ENCODE results near the gene MYDGF.

DNA sequence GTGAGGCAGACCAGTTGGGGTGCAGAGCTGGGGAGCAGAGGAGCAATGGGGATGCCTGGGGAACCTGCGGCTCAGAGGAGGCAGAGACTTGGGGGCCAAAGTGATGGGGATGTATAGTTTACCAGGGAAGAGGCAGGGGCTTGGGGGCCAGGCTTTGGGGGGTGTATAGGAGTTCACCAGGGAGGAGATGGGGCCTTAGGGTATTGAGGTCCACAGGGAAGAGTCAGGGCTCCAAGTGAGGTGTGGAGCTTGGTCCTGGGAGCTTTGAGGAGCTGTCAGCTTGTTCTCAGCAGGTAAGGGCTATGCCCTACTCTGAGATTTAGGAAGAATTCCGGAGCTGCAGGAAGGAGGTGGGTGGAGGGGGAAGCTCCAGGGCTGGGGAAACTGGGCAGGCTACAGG is 20.0 kb downstream of the MYDGF start:
- TF ChIP-seq, protein P1, sequence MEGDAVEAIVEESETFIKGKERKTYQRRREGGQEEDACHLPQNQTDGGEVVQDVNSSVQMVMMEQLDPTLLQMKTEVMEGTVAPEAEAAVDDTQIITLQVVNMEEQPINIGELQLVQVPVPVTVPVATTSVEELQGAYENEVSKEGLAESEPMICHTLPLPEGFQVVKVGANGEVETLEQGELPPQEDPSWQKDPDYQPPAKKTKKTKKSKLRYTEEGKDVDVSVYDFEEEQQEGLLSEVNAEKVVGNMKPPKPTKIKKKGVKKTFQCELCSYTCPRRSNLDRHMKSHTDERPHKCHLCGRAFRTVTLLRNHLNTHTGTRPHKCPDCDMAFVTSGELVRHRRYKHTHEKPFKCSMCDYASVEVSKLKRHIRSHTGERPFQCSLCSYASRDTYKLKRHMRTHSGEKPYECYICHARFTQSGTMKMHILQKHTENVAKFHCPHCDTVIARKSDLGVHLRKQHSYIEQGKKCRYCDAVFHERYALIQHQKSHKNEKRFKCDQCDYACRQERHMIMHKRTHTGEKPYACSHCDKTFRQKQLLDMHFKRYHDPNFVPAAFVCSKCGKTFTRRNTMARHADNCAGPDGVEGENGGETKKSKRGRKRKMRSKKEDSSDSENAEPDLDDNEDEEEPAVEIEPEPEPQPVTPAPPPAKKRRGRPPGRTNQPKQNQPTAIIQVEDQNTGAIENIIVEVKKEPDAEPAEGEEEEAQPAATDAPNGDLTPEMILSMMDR (conservative IDR thresholded peaks at IDR 0.05; ENCODE audit: low read depth, low read length), result no peak
- no peak for TF ChIP-seq EZH2 (IDR thresholded peaks at IDR 0.05; ENCODE audit: low read length, unreplicated experiment)

Measured in PC-3 (cell line).